AG10803 (cell line): Measurements from ENCODE around the gene NECAB3.

ENCODE experiments used
- DNase-seq: peaks from one replicate; pipeline ENCODE4 v3.0.0; 2010; ENCODE audit warnings: low read depth
- H3K4me3 ChIP-seq: 2 replicates; pipeline ENCODE4 v1.5.1; 2011; ENCODE audit warnings: mild to moderate bottlenecking, low read length, control low read depth
- TF ChIP-seq, protein P1 (sequence below): conservative IDR thresholded peaks from 2 replicates; pipeline ENCODE4 v1.5.1; 2011; ENCODE audit warnings: mild to moderate bottlenecking, low read length, control low read depth, inconsistent platforms

Gene NECAB3

DNA sequence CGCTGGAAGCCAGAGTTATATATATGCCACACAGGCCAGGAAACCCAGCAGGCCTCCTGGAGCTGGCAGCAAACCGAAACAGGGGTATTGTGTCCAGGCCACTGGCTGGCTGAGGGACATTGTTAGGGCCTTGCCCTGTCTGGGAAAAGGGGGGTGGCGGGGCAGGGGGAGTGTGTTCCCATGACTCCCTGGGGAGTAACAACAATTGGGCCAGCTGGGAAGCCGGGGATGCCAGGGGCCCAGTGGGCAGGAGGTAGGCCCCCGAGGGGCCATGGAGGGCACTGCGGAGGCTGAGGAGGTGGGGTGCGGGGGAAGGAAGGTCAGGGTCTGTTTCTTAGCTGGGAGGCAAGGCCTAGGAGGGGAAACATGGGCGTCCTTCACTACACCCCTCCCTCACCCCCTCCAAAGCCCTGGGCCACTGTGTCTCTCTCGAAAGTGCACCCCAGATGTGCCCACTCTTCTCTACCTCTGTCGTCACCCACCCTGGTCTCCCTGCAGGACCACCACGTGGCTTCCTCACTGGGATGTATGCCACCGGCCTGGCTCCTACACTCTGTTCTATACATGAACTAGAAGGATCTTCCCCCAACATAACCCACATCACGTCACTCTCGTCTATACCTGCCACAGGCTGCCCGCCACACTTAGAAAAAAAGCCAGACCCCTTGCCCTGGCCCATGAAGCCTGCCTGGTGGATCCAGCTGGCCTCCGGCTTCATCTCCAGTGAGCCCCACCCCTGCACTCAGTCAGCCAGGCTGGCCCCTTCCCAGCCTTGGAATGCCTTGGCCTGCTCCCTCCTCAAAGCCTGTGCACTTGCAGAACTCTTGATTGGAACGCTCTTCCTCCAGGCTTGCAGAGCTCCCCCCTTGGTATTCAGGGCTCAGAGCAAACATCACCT, 19.8 kb upstream of the NECAB3 start:
- peak; percentile 24 for DNase-seq
- H3K4me3 ChIP-seq: no peak overlapping the region
- TF ChIP-seq, protein P1, sequence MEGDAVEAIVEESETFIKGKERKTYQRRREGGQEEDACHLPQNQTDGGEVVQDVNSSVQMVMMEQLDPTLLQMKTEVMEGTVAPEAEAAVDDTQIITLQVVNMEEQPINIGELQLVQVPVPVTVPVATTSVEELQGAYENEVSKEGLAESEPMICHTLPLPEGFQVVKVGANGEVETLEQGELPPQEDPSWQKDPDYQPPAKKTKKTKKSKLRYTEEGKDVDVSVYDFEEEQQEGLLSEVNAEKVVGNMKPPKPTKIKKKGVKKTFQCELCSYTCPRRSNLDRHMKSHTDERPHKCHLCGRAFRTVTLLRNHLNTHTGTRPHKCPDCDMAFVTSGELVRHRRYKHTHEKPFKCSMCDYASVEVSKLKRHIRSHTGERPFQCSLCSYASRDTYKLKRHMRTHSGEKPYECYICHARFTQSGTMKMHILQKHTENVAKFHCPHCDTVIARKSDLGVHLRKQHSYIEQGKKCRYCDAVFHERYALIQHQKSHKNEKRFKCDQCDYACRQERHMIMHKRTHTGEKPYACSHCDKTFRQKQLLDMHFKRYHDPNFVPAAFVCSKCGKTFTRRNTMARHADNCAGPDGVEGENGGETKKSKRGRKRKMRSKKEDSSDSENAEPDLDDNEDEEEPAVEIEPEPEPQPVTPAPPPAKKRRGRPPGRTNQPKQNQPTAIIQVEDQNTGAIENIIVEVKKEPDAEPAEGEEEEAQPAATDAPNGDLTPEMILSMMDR: no peak

DNA sequence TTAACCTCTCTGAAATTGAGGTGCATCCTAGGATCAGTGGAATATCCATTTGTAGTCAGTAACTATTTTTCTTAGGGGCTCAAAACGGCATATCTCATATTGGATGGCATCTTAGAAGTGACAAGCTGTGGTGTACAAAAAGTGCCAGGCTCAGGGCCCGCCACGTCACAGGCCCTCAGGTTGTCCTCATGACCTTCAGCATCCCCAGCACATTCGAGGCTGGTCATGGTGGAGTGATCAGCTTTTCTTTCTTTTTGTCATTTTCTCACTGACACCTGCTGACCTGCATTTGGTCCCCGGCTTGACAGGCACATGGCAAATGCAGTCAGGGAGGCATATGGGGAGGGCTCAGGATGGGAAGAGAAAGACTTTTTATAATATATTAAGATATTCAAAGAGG, 19.1 kb upstream of the NECAB3 start:
- DNase-seq: no peak
- TF ChIP-seq, protein P1: no peak
- H3K4me3 ChIP-seq: no peak overlapping the region

DNA sequence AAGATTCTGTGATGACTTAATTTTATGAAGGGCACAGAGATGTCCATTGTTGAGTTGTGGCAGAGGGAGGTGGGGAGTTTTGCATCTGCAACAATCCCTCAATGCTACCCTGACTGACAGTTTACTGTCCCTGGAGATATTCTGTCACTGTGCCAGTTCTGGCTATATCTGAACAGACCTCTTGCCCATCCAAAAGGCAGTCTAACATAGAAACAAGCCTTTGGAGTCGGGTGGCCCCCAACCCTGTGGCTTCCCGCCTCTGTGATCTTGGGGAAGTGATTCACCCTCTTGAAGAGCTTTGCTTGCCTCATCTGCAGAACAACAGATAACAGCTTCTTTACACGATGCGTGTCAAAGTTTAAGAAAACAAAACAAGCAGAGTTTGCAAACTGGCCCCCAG, 15.7 kb upstream of the NECAB3 start:
- TF ChIP-seq, protein P1: no peak
- no peak for DNase-seq
- no peak overlapping the region for H3K4me3 ChIP-seq

DNA sequence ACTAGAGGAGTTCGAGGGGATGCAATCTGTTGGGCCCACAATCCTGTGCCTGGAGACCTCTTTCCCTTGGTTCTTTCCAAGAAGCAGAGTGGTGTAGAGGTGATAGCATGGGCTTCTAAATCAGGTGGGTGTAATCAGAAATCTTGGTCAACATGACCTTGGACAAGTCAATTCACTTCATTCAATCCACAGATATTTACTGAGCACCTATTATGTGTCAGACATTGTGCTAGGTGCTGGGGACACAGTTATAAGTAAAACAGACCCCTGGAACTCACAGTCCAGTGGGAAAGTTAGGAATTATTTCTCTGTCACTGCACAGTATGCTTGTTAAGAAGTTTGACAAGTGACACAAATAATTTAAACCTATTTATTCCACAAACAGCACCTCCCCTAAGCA, 15.3 kb upstream of the NECAB3 start:
- TF ChIP-seq, protein P1: no peak
- no peak for DNase-seq

DNA sequence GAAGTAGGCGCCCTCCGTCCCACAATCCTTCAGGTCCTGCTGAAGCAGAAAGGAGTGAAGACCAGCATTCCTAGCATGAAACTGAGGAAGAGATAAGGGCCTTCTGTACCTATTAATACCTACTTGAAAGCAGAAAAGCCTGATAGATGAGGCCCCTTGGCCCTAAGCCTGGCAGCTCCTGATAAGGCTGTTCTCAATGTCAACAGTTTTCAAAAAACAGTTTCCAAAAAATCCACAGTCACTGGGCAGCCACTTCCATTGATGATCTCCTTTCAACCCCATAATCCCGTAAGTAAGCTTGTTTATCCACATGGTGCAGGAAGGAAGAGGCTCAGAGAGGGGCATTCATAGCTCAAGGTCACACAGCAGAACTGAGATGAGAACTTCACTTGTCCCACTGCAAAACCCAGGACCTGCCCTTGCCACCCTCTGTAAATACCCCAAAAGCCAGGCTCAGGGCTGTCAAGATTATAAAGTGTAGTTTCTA, 14.8 kb upstream of the NECAB3 start:
- H3K4me3 ChIP-seq: no peak overlapping the region
- DNase-seq: no peak
- TF ChIP-seq, protein P1: no peak

More for the DNA sequence above, 15.3 kb upstream of the NECAB3 start:
- H3K4me3 ChIP-seq: no peak overlapping the region

DNA sequence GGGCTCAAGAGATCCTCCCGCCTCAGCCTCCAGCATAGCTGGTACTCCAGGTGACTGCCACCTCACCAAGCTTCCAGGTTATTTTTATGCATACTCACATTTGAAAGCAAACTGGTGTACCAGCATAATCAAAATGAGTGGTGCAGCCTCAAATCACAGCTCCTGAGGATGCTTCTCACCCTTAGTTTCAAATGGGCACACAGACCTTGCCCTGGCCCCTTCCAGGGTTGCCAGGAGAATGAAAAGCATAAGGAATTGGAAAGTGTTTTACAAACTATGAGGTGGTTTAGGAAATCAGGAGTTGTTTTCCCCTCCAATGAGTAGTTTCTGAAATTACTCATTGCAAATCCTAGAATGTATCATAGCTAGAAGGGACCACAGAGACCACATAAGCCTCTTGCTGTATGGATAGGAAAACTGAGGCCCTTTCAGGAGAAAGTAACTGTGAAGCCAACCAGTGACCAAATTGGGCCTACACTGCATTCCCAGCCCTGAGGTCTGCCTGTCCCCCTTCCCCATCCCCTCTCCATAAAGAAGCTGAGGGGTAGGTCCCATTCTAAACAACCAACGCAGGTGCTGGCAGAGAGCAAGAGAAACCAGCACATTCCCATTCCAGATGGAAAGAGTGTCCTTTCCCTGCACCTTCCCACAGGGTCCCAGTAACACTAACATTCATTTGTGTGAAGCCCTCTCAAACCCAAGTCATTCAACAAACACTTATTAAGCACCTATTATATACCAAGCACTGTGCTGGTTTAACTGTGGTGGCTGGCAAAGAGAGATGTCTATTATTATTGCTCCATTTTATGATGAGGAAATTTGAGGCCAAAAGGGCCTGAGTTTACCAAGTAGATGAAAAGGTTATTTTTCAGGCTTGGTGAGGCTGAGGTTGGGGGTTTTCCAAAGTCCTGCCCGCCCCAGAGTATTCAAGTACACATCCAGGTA, 14.0 kb upstream of the NECAB3 start:
- H3K4me3 ChIP-seq: no peak overlapping the region
- no peak for DNase-seq
- TF ChIP-seq, protein P1: no peak
